AG20443 (cell line): ENCODE data around the gene CLIP2.
A peak's percentile ranks its signal among the peaks of the same experiment; 100 is the strongest.
"Not testable (repeated sequence)": the region's sequence is repeated elsewhere in the genome, so short reads cannot be mapped to it uniquely, and the experiment has no call there.

ENCODE experiments used
- DNase-seq: peaks from one replicate; pipeline ENCODE4 v3.0.0; 2012; ENCODE audit warnings: low spot score, mixed read lengths

Gene CLIP2

DNA sequence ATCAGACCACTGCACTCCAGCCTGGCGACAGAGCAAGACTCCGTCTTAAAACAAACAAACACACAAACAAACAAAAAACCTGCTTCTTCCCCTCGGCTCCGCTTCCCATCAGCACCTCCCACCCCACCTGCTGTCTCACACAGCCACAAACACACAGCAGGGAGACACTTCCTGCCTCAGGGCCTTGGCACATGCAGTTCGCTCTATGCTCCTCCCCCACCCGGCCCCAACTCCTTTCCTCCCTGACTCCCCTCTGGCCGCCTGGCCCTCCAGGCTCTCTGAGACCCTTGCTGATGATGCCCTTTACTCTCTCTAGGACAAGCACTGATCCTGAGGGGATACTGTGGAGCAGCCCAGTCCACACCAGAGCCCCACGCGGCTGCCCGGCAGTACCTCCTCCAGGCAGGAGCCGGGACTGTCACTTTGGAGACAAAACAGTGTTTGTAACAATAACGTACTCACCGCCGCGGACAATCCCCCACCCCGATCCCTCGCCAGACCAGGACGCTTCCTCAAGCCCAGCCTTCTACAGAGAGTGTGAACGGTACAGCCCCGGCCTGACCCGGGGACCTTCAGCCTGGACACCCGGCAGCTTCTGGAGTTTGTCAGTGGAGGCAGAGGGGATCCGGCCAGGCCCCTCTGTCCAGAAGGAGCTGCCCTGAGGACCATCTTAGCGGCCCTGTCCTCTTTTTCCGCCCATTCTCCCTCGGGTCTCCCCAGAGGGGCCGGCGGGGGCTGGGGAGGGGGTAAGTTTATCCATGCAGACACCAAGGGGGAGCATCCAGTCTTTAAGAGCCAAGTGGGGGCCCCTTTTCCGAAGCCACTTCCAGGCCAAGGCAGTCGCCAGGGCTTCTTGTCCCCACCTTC is 114.5 kb downstream of the CLIP2 start:
- no peak for DNase-seq

DNA sequence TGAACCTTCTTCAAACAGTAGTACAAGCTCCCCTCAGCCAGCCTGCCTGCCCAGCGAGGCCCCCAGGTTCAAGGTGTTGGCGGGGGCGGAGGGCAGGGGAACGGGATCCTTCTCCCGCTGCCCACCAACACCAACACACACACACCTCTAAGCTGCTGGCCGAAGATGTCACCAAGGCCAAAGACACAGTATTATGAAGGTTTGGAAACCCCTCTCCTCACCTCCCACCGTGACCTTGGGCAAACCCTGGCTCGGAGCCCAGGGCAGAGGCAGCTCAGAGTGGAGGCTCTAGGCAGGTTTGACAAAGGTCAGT is 115.1 kb downstream of the CLIP2 start:
- no peak for DNase-seq

GRCh38 chr7:74404741-74405140 is 115.5 kb downstream of the CLIP2 start:
- DNase-seq: no peak

GRCh38 chr7:74405191-74405898 is 116.1 kb downstream of the CLIP2 start:
- peak; percentile 14 for DNase-seq

DNA sequence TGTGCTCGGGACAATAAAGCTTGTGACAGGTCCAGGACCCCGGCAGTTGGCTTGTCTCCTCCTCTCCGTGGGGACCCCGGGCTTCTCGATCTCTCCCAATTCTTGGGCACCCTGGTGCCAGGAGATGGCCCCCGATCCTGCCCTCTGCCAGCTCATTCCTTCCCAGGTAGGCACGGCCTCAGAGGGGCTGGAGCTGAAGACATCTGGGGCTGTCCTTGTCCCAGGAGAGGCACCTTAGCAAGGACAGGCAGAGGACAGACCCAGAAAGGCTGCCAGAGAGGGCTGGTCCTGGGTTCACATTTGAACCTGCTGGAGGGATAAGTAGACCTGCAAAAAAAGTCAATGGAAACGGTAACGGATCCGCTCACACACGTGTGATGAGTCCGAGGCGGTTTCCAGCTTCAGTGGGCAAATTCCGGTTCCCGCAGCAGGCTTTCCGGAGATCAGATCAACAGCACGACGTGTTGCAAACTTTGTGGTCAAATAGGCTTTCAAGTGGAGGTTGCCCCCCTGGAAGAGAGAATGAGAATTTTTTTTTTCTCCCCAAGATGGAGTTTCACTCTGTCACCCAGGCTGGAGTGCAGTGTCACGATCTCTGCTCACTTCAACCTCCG is 116.8 kb downstream of the CLIP2 start:
- DNase-seq: no peak

DNA sequence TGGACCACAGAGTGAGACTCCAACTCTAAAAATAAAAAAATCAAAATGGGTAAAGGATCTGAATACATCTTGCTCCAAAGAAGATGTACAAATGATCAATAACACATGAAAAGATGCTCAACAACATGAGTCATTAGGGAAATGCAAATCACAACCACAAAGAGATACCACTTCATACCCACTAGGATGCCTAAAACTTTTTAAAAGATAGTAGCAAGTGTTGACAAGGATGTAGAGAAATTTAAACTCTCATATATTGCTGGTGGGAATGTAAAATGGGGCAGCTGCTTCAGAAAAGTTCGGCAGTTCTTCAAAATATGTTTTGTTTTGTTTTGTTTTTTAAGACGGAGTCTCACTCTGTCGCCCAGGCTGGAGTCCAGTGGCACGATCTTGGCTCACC is 118.8 kb downstream of the CLIP2 start:
- no peak for DNase-seq

DNA sequence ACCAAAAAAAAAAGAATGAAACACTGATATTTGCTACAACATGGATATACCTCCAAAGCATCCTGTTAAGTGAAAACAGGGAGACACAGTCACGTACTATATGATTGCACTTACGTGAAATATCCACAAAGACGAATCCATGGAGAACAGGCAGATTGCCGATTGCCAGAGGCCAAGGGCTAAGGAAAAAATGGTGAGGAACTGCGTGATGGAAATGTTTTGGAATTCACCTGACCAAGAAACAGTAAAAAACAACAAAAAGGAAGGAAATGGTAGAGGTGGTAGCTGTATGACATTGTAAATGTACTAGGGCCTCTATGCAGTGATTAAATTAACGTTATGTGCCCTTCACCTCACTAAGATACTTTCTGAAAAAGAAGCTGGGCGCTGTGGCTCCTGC is 120.4 kb downstream of the CLIP2 start:
- no peak for DNase-seq

- no peak for DNase-seq
These were observed 121.6 kb downstream of the CLIP2 start for GRCh38 chr7:74410772-74411171.

DNA sequence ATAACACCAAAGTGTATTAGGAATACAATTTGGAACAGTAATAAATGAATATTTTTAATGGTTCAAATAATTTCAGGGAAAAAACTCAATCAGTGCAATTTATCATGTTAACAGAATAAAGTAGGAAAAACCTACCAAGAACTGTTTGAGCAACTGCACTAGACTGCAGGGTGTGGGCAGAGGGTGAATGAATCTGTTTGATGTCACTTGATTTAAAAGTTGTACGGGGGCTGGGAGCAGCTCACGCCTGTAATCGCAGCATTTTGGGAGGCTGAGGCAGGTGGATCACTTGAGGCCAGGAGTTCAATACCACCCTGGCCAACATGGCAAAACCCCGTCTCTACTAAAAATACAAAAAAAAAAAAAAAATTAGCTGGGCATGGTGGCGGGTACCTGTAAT is 122.4 kb downstream of the CLIP2 start:
- not testable (repeated sequence) for DNase-seq

DNA sequence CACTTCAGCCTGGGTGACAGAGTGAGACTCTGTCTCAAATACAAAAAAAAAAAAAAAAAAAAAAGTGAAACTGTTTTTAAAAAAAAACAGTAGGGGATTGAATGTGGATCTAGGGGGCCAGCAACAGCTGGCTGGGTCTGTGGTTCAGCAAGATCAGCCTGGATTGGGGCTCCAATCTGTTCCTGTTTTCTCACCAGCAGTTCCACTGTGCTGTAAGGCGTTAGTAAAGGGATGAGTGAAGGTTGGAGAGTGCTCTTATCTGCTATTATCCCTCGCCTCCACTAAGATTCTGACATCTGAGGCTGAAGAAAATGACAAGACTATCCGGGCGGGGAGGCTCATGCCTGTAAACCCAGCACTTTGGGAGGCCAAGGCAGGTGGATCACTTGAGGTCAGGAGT is 122.8 kb downstream of the CLIP2 start:
- DNase-seq: no peak

DNA sequence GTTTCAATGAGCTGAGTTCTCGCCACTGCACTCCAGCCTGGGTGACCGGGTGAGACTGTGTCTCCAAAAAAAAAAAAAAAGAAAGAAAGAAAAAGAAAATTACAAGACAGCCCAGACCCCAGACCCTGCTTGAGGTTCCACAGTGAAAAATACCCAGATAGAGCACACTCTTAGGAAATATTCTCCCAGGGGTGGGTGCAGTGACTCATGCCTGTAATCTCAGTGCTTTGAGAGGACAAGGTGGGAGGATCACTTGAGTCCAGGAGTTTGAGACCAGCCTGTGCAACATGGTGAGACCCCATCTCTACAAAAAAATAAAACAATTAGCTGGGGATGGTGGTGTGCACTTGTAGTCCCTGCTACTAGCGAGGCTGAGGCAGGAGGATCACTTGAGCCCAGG is 123.4 kb downstream of the CLIP2 start:
- no peak for DNase-seq

DNA sequence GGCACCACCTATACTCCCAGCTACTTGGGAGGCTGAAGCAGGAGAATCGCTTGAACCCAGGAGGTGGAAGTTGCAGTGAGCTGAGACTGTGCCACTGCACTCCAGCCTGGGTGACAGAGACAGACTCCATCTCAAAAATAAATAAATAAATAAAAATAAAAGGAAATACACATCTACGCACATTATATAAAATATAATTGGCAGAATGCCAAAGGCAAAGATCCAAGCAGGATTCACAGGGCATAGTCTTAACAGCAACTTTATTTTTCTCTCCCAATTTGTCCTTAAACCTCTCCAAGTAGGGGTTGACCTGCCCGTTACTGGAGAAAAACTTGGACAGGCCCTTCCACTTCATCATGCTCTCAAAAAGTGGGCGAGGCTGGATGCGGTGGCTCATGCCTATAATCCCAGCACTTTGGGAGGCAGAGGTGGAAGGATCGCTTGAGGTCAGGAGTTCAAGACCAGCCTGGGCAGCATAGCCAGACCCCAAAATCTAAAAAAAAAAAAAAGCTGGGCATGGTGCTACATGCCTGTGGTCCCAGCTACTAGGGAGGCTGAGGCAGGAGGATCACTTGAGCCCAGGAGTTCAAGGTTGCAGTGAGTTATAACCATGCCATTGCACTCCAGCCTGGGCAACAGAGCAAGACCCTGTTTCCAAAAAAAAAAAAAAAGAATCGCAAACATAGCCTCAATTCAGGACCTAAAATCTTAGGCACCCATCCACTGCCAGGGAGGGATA is 125.6 kb downstream of the CLIP2 start:
- not testable (repeated sequence) for DNase-seq

GRCh38 chr7:74417419-74417971 is 128.3 kb downstream of the CLIP2 start:
- peak; percentile 94 for DNase-seq

- DNase-seq: no peak
These were observed 128.9 kb downstream of the CLIP2 start for GRCh38 chr7:74418076-74418475.

DNA sequence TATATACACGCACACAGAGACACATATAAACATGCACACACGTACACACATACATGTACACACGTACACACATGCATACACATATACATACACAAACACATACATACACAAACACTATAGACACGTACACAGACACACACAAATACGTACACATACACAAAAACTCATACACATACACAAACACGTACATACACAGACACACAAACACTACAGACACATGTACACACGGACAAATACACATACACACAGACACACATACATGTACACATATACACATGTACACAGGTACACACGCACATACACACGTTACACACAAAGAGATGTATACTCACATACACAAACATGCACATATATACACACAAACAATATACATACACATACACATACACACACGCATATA is 129.3 kb downstream of the CLIP2 start:
- no peak for DNase-seq

DNA sequence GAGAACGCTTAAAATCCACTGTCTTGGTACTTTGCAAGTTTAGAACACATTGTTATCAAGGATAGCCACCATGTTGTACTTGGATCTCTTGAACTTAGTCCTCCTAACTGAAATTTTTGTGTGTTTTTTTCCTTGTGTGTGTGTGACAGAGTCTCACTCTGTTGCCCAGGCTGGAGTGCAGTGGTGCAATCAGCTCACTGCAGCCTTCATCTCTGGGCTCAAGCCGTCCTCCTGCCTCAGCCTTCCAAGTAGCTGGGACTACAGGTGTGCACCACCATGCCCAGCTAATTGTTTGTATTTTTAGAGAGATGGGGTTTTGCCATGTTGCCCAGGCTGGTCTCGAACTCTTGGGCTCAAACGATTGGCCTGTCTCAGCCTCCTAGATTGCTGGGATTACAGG is 130.0 kb downstream of the CLIP2 start:
- not testable (repeated sequence) for DNase-seq

DNA sequence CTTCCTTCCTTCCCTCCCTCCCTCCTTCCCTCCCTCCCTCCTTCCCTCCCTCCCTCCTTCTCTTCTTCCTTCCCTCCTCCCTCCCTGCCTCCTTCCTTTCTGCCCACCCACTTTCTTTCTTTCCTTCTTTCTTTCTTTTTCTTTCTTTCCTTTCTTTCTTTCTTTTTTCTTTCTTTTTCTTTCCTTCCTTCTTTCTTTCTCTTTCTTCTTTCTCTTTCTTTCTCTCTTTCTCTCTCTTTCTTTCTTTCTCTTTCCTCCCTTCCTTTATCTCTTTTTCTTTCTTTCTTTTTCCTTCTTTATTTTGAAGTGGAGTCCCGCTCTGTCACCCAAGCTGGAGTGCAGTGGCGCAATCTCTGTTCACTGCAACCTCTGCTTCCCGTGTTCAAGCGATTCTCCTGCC is 130.8 kb downstream of the CLIP2 start:
- no peak for DNase-seq

- no peak for DNase-seq
These were observed 135.2 kb downstream of the CLIP2 start for GRCh38 chr7:74424291-74424880.

DNA sequence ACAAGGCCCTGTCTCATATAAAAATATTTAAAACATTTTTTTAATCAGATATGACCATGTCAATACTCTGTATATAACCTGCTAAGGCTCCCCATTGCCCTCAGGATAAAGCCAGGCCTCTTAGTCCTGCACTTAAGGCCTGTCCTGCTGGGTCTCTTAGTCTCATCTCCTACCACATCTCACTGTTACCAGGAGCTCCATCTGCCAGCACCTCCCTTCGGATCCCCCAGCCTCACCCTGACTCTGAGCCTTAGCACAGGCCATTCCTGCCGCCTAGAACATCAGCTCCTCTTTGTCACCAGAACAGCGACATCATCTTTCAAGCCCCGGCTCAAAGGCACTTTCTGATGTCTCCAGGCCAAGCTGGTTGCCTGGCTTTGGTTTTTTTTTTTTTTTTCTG is 138.8 kb downstream of the CLIP2 start:
- no peak for DNase-seq

DNA sequence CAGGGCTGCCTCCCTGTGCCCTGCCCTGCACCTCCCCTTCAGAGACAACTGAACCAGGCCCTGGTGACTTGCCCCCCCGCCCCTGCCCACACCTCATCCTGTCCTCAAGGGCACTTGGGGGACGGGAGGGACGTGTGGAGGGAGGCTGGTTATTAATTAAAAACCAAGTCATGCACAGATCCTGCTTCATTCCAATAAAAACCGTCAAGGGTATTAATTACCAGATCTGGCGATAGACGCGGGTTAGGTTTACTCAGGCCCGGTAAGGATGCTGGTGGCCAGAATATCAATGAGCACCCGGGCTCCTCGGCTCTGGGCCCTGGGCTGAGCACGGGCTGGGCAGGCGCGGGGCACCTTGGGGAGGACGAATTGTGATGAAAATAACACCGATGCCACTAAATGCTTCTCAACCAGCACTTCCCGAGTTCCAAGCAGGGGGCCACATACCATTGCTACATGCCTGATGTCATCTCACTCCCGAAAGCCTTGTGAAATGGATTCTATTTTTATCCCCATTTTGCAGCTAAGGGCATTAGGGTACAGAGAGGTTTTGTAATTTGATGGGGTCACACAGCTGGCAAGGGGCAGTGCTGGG is 140.0 kb downstream of the CLIP2 start:
- DNase-seq: peak; percentile 73

GRCh38 chr7:74430409-74430808 is 141.2 kb downstream of the CLIP2 start:
- not testable (repeated sequence) for DNase-seq
